OCI-LY7 (cell line): ENCODE data around the gene HAGHL.

Experiments used
- EZH2phosphoT487 ChIP-seq: fragments of 200-600 bp; sonication (generic); IDR thresholded peaks from 2 replicates; pipeline ENCODE4 v1.6.1; 2018; ENCODE audit warnings: low read depth, borderline replicate concordance, mild to moderate bottlenecking, mixed run types, antibody characterized with exemption, low read length, moderate library complexity, mixed read lengths
- TF ChIP-seq, protein P1 (sequence below): fragments of 200-600 bp; sonication (generic); conservative IDR thresholded peaks from 2 replicates; pipeline ENCODE4 v1.5.1; 2014; ENCODE audit warnings: mild to moderate bottlenecking, antibody characterized with exemption, low read length, moderate library complexity, mixed read lengths

DNA sequence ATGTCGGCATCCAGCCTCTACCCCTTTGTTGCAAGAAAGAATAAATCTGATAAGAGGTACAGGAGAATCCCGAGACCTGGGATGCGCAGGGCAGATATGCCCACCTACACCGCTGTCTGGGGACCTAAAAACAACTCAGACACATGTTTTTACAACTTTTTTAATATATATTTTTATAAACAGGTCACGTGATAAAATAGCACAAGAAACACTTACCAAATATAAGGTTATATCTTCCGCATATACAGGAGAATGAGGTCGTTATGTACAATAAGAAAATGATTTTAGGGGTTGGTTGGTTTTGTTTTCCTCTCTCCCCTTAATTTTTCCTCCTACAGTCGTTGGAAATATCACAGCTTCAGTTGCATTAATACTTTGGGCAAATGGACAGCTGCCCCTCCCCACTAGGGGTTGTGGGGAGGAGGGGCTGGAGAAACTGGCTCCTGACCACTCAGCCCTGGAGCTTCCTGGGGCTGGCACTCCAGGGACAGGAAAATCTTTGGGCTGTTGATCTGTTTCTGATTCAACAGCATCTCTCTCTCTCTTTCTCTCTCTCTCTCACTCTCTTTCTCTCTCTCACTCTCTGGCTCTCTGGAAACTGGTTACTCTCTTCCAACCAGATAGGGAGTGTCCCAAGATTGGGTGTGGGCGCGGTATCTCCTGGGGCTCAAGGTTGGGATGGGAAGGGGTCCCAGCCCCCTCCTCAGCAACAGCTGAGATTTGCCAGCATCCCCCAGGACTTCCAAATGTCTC lies 34.4 kb upstream of the HAGHL start:
- TF ChIP-seq, protein P1, sequence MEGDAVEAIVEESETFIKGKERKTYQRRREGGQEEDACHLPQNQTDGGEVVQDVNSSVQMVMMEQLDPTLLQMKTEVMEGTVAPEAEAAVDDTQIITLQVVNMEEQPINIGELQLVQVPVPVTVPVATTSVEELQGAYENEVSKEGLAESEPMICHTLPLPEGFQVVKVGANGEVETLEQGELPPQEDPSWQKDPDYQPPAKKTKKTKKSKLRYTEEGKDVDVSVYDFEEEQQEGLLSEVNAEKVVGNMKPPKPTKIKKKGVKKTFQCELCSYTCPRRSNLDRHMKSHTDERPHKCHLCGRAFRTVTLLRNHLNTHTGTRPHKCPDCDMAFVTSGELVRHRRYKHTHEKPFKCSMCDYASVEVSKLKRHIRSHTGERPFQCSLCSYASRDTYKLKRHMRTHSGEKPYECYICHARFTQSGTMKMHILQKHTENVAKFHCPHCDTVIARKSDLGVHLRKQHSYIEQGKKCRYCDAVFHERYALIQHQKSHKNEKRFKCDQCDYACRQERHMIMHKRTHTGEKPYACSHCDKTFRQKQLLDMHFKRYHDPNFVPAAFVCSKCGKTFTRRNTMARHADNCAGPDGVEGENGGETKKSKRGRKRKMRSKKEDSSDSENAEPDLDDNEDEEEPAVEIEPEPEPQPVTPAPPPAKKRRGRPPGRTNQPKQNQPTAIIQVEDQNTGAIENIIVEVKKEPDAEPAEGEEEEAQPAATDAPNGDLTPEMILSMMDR: no peak
- no peak for TF ChIP-seq EZH2phosphoT487
